ENCODE measurements around the gene LNX2.

DNA sequence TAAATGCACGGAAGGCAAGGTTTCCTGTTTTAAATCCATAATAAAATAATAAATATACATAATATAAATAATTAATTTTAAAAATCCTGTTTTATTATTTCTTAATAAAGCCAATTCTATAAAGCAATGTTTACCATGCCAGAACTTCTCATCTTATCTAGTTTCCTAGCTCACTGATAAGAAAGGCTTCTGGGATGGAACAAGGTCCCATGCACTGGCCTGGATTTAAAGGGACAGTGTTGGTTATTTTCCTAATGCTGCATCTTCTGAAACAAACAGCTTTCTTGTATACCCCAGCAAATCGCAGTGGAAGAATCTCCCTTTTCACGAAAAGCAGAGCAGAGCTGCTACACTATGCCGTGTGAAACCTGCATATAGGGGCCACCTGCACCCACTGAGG lies 68.8 kb downstream of the LNX2 start:
- no peak for TF ChIP-seq EZH2phosphoT487 (IDR thresholded peaks at IDR 0.05)
- TF ChIP-seq, protein P1, sequence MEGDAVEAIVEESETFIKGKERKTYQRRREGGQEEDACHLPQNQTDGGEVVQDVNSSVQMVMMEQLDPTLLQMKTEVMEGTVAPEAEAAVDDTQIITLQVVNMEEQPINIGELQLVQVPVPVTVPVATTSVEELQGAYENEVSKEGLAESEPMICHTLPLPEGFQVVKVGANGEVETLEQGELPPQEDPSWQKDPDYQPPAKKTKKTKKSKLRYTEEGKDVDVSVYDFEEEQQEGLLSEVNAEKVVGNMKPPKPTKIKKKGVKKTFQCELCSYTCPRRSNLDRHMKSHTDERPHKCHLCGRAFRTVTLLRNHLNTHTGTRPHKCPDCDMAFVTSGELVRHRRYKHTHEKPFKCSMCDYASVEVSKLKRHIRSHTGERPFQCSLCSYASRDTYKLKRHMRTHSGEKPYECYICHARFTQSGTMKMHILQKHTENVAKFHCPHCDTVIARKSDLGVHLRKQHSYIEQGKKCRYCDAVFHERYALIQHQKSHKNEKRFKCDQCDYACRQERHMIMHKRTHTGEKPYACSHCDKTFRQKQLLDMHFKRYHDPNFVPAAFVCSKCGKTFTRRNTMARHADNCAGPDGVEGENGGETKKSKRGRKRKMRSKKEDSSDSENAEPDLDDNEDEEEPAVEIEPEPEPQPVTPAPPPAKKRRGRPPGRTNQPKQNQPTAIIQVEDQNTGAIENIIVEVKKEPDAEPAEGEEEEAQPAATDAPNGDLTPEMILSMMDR (IDR thresholded peaks at IDR 0.05) = no peak
- TF ChIP-seq EZH2 (IDR thresholded peaks at IDR 0.05) = no peak

All from neural progenitor cell (in vitro differentiated cells).